Activated naive CD8-positive, alpha-beta T cell treated with anti-CD3 and anti-CD28 coated beads, Interleukin-2, amount 10 ng/mL, durations not matched to agents 7 days and 5 days (primary cell): ENCODE results near the gene RACGAP1. TPM values are rescaled to one million over a fixed set of nuclear protein-coding genes. Genes with fewer than 3 reads are reported as not detected.

Experiments used
- ATAC-seq: fragments of 150-1000 bp; cut with Tn5 transposase; one replicate; pipeline ENCODE4 v1.10.0; 2021; ENCODE audit warnings: low read depth, moderate library complexity
- POLR2A ChIA-PET: fragments of 350-600 bp; sonication (Branson Sonifier 250); formaldehyde crosslinking; loops from one replicate; lab custom pipeline; 2021; ENCODE audit warnings: antibody characterized with exemption; lab: Charles Lee
- DNase-seq: peaks from one replicate; pipeline ENCODE4 v3.0.0; 2021
- H3K27ac Mint-ChIP-seq: one replicate; pipeline ENCODE4 v1.8.0; 2022; ENCODE audit warnings: mild to moderate bottlenecking, mixed read lengths
- H3K27me3 Mint-ChIP-seq: one replicate; pipeline ENCODE4 v1.8.0; 2022; ENCODE audit warnings: mild to moderate bottlenecking, moderate library complexity, mixed read lengths
- H3K36me3 Mint-ChIP-seq: one replicate; pipeline ENCODE4 v1.8.0; 2021; ENCODE audit warnings: mild to moderate bottlenecking, mixed read lengths
- H3K4me1 Mint-ChIP-seq: one replicate; pipeline ENCODE4 v1.8.0; 2021; ENCODE audit warnings: mixed read lengths
- H3K4me3 Mint-ChIP-seq: one replicate; pipeline ENCODE4 v1.8.0; 2022; ENCODE audit warnings: mild to moderate bottlenecking, moderate library complexity, mixed read lengths
- H3K9me3 Mint-ChIP-seq: one replicate; pipeline ENCODE4 v1.8.0; 2021; ENCODE audit warnings: mixed read lengths
- total RNA-seq, 2 experiments: library from RNA; stranded (reverse); gene quantifications; one replicate each; pipeline ENCODE4 v1.2.3, GENCODE V29; 2021

The RACGAP1 gene
- total RNA-seq, 2 experiments from 2014 or later: 132 to 135 TPM

DNA sequence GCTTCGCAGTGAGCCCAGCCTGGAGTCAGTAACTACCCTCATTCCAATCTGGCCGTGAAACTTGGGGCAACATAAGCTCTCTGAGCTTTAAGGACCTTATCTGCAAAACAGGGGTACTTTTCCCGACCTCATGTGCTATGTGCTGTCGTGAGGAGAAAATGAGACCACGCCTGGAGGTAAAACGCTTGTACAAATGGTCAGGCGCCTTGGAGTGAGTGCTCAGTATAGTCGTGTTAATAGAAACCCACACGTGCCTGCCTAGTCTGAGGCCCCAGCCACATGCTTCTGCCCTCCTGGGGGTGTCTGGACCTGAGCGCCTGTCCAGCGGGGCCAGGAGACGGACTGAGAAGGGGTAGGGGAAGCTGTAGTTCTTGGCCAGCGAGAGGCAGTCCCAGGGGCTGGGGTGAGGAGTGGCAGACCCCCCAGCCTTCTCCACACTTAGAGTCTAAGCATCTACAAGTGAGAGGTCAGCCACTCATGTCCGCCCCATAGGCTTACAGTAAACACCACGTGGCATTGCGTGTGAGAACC is 58.7 kb downstream of the RACGAP1 start:
- ATAC-seq: no peak
- no peak overlapping the region for H3K27ac Mint-ChIP-seq
- peak overlapping the region; percentile 29 for H3K4me3 Mint-ChIP-seq

DNA sequence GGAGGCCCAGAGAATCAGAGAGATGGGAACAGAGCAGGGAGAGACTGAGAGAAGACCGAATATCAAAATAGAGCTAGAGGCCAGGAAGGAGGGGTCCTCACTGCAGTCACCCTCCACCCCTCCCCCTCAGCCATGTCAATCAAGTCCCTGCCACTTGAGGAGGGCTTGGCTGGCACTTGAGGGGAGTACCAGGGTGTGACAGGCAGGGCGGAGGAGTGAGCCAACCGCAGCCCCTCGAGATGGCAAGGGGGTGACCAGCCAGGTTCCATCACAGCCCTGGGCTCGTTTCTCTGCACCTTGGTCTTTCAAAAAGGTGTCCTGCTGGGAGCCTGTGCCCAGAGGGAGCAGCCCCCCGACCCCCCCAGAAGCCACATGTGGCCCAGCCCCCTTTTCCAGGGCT is 59.5 kb downstream of the RACGAP1 start:
- no peak for ATAC-seq
- no peaks in the 10 kb centered on the region for H3K36me3 Mint-ChIP-seq
- H3K27ac Mint-ChIP-seq: no peak overlapping the region
- no peak overlapping the region for H3K4me3 Mint-ChIP-seq
- peaks cover 40% of the 10 kb centered on the region for H3K27me3 Mint-ChIP-seq
- H3K9me3 Mint-ChIP-seq: no peaks in the 10 kb centered on the region
- peaks cover 3% of the 10 kb centered on the region for H3K4me1 Mint-ChIP-seq
- POLR2A ChIA-PET: no interaction called here
- peak; percentile 30 for DNase-seq

More for the DNA sequence above, 58.7 kb downstream of the RACGAP1 start:
- POLR2A ChIA-PET: interaction anchor here (0.9 to 1.4 kb wide), 3 partner anchors 90 to 118 kb away, joined by 3 to 7 read pairs (median 3); partner anchors contain the start of gene SMARCD1
- no peaks in the 10 kb centered on the region for H3K9me3 Mint-ChIP-seq
- no peaks in the 10 kb centered on the region for H3K36me3 Mint-ChIP-seq
- no peak for DNase-seq
- peaks cover 38% of the 10 kb centered on the region for H3K27me3 Mint-ChIP-seq
- H3K4me1 Mint-ChIP-seq: peaks cover 3% of the 10 kb centered on the region

DNA sequence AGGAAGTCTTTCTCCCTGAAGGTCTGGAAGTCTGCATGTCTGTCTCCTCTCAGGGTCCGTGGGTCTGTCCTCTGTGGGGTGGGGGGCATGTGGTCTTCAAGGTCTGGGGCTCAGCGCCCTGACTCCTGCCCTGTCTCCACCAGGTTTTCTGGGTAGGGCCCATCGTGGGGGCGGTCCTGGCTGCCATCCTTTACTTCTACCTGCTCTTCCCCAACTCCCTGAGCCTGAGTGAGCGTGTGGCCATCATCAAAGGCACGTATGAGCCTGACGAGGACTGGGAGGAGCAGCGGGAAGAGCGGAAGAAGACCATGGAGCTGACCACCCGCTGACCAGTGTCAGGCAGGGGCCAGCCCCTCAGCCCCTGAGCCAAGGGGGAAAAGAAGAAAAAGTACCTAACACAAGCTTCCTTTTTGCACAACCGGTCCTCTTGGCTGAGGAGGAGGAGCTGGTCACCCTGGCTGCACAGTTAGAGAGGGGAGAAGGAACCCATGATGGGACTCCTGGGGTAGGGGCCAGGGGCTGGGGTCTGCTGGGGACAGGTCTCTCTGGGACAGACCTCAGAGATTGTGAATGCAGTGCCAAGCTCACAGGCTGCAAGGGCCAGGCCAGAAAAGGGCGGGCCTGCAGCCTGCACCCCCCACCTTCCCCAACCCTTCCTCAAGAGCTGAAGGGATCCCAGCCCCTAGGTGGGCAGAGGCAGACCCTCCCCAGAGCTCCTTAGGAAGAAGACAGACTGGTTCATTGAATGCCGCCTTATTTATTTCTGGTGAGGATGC is 60.3 kb downstream of the RACGAP1 start:
- POLR2A ChIA-PET: no interaction called here
- H3K4me3 Mint-ChIP-seq: no peak overlapping the region
- H3K4me1 Mint-ChIP-seq: peaks cover 8% of the 10 kb centered on the region
- ATAC-seq: no peak
- no peak overlapping the region for H3K27ac Mint-ChIP-seq
- H3K9me3 Mint-ChIP-seq: no peaks in the 10 kb centered on the region
- no peaks in the 10 kb centered on the region for H3K36me3 Mint-ChIP-seq
- H3K27me3 Mint-ChIP-seq: peaks cover 48% of the 10 kb centered on the region
- DNase-seq: no peak

DNA sequence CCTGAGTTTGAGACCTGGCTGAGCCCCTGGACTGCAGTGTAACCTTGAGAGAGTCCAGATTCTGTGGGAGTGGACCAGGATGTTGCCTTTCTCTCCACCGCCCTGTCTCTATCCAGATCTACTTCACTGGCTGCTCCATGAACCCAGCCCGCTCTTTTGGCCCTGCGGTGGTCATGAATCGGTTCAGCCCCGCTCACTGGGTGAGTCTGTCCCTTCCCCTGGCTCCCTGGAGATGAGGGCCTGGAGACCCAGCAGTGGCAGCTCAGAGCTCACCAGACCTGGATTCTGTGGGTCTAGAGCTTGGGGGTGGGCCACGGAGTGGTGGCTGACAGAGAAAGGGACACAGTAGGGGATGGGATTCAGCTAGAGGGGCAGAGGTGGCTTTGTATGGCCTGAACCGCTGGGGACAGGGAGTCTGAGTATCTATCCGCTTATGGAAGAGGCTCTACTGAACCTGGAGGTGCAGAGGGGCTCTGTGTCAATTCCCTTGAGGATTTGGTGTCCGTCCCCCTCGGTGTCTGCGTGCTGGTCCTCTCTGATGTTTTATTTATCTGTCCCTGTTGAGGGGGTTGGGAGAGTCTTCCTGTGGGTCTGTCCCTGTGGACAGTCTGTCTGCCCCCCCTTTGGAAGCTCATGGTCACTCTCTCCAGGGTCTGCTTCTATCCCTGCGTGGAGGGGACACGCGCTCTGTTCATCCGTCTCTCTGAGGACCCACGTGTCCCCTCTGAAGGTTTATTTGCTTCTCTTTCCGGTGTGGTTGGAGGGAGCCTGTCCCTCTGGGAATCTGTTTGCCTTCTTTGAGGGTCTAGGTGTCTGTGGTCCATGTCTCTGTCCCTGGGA is 61.1 kb downstream of the RACGAP1 start:
- Mint-ChIP-seq H3K27me3 (peaks cover 56% of the 10 kb centered on the region), H3K4me3 (no peak overlapping the region)
- POLR2A ChIA-PET: no interaction called here

DNA sequence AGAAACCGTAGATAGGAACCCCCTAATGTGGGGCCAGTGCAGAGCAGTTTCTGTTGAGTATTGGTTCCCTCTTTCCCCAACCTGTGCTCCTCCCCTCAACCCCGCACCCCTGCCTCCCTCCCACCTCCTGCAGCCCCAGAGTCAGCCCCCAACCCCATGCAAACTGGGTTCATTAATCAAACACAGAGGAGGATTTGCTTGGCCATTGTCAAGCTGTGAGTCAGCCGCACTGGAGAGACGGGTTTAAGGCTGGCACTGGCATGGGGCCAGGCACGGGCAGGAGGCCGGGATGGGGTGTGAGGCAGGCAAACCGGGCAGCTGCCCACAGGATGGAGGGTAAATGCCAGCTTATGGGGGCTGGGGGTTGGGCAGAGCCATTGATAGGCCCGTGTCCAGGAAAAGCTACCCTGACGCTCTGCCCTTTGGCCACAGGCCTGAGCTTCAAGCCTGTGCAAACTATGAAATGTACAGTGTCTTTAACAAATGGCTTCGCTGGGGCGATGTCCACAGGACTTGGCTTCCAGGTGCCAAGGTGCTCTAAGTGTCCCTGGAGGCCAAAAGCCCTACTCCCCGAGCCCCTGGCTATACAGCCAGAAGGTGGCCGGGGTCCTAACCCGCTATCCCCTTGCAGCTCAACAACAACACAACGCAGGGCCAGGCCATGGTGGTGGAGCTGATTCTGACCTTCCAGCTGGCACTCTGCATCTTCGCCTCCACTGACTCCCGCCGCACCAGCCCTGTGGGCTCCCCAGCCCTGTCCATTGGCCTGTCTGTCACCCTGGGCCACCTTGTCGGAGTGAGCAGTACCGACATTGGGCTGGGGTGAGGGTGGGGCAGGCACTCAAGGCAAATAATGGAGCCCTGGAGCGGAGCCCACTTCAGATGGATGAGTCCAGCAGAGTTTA is 62.2 kb downstream of the RACGAP1 start:
- Mint-ChIP-seq H3K4me3 (no peak overlapping the region), H3K27ac (no peak overlapping the region), H3K27me3 (peaks cover 65% of the 10 kb centered on the region), H3K36me3 (no peaks in the 10 kb centered on the region), H3K4me1 (peaks cover 8% of the 10 kb centered on the region), H3K9me3 (no peaks in the 10 kb centered on the region)
- POLR2A ChIA-PET: no interaction called here
- no peak for DNase-seq
- ATAC-seq: no peak

More for the DNA sequence above, 61.1 kb downstream of the RACGAP1 start:
- no peak overlapping the region for H3K27ac Mint-ChIP-seq
- H3K9me3 Mint-ChIP-seq: no peaks in the 10 kb centered on the region
- ATAC-seq (no peak), DNase-seq (no peak)
- H3K36me3 Mint-ChIP-seq: no peaks in the 10 kb centered on the region
- H3K4me1 Mint-ChIP-seq: peaks cover 8% of the 10 kb centered on the region

DNA sequence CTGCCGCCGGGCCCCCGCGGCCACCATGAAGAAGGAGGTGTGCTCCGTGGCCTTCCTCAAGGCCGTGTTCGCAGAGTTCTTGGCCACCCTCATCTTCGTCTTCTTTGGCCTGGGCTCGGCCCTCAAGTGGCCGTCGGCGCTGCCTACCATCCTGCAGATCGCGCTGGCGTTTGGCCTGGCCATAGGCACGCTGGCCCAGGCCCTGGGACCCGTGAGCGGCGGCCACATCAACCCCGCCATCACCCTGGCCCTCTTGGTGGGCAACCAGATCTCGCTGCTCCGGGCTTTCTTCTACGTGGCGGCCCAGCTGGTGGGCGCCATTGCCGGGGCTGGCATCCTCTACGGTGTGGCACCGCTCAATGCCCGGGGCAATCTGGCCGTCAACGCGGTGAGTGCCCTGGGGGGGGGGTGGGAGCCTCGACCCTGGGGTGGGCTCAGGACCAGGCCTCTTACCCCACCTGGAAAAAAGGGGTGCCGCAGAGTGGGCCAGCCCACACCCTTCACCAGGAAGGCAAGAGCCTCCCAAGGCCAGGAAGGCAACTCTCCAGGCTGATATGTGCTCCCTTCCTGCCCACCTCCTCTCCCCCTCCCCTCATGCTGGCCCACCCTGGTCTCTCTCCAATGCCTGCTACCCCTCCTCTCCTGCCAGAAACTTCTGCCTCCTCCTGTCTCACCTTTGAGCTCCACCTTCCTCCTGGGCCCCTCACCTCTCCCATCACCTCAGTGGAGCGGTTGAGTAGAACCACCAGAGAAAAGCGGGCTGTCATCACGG is 63.1 kb downstream of the RACGAP1 start:
- no peak for DNase-seq
- H3K4me3 Mint-ChIP-seq: no peak overlapping the region

DNA sequence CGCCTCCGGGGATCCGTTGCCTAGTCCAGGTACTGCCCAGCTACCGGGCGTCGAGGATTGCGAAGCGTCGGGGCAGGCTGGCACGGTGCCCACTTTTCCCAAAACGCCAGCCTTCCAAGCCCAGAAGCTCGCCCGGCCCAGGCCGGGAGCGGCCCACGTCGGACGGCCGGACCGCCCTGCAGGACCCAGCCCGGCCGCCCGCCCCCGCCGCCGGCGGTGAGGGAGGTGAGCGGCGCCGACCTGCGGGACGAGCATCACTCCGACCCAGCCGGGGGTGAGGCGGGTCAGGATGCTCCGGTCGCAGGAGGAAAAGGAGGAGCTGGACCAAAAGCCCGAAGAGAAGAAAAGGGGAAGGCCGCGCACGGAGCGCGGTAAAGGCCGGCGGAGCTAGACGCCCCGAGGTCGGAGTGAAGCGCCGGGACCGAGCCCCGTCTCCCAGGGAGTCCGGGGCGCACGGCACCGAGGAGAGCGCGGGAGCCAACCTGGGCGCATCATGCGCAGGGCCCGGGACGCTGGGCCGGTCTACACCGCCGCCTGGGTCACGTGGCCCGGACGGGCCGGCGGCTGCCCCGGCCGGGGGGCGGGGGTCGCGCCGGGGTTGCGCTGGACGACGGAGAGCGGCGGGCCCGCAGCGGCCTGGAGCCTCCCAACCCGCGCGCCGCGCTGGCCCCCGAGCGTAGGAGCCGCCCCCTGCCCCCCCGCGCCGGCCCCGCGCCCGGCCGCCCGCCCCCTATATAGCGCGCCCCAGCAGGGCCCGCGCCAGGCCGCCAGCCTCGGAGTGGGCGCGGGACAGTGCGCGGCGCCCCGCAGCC is 64.0 kb downstream of the RACGAP1 start, which contains the start of gene AQP5:
Gene AQP5 (plus strand): TSS at position 762 of the 812 bp plus-strand sequence. CDS start 146 bp downstream, outside the sequence.
- Mint-ChIP-seq H3K4me1 (peaks cover 4% of the 10 kb centered on the region), H3K9me3 (no peaks in the 10 kb centered on the region), H3K4me3 (peak within 1 kb of the TSS; percentile 5), H3K36me3 (no peaks in the 10 kb centered on the region), H3K27me3 (peaks cover 78% of the 10 kb centered on the region), H3K27ac (no peak within 1 kb of the TSS)
- DNase-seq (no peak), ATAC-seq (no peak)
- POLR2A ChIA-PET: interaction anchor here (0.5 kb wide), 1 partner anchor 383 kb away, joined by 5 read pairs; no protein-coding TSS in a partner anchor

More for the DNA sequence above, 63.1 kb downstream of the RACGAP1 start:
- Mint-ChIP-seq H3K9me3 (no peaks in the 10 kb centered on the region), H3K4me1 (peaks cover 7% of the 10 kb centered on the region), H3K27me3 (peaks cover 73% of the 10 kb centered on the region), H3K36me3 (no peaks in the 10 kb centered on the region), H3K27ac (no peak overlapping the region)
- POLR2A ChIA-PET: interaction anchor here (0.5 kb wide), 1 partner anchor 382 kb away, joined by 5 read pairs; no protein-coding TSS in a partner anchor
- no peak for ATAC-seq

DNA sequence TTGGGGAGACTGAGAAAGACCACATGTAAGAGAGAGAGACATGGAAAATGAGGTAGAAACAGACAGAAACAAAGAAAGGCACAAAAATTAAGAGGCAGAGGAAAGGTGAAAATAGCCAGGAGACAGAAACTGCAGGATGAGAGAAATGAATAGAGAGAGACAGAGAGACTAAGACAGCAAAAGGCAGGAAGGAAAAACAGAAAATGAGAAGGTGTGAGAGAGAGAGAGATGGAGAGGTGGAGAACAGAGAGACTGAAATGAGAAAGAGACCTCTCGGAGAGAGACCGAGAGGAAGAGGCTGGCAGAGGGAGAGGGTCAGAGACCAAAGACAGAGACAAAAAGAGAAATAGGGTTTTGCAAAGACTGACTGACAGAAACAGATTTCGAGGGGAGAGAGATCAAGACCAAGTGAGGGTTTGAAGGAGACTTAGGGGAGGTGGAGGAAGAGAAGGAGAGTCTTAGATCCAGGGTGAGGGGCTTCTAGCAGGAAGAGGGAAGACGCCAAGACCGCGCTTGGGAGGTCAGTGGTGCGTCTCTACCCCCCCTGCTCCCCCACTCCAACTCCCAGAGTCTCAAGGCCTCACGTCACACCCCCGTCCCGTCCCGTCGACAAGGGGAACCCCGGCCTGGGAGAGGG is 64.7 kb downstream of the RACGAP1 start:
- DNase-seq (no peak), ATAC-seq (no peak)
- Mint-ChIP-seq H3K36me3 (no peaks in the 10 kb centered on the region), H3K27me3 (peaks cover 79% of the 10 kb centered on the region), H3K4me3 (peak overlapping the region; percentile 5), H3K27ac (no peak overlapping the region), H3K9me3 (no peaks in the 10 kb centered on the region), H3K4me1 (peaks cover 4% of the 10 kb centered on the region)
- POLR2A ChIA-PET: no interaction called here

DNA sequence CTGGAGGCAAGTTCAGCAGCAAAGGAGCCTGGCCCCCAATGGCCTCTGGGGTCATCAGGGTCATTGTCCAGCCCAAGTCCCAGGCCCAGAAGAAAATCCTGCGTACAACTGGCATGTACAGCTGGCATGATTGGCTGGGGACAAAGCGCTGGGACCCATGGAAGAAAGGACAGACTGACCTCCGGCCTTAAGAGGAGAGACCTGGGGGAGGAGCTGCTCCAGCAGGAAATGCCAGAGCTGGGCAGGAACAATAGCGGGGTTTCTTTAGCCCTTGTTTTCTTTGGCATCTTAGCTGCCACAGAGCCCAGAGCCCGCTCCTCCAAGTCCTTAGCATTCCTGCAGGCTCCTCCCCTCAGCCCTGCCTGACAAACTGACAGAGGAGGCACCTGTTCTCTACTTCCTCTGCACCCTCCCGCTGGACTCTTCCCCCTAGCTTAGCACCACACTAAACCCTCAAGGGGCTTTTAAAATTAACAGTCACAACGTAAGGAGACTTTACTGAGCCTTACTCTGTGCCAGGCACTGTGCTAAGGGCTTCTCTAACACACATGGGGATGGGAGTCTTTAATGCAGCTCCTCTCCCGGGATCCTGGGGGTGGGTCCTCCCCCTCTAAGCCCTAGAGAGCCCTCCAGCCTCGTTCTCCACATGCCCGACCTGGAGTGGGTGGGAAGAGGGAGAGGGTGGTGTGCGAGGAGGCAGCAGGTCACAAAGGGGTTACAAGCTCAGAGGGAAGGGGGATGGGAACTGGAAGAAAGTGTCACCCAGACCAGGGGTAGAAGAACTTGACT is 65.4 kb downstream of the RACGAP1 start:
- Mint-ChIP-seq H3K4me3 (no peak overlapping the region), H3K36me3 (no peaks in the 10 kb centered on the region), H3K27me3 (peaks cover 81% of the 10 kb centered on the region), H3K9me3 (no peaks in the 10 kb centered on the region), H3K27ac (no peak overlapping the region), H3K4me1 (peaks cover 4% of the 10 kb centered on the region)
- POLR2A ChIA-PET: no interaction called here
- DNase-seq (no peak), ATAC-seq (no peak)

DNA sequence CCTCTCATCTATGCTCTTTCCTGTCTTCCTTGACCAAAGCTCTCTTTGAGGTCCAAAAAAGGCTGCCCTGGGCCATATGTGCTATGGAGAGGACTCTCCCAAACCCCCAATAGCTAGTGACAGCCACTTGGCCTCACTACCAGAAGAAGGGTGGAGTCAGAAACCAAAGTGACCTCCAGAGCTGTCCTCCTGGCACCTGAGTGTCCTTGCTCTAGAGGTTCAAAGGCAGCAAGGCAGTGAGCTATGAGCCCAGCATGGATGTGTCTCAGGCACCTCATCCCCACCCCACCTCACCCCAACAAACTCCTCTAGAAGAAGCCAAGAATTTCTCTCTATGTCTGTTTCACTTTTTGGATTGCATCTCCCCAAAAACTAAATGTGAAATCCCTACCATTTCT is 67.7 kb downstream of the RACGAP1 start:
- peaks cover 4% of the 10 kb centered on the region for H3K4me1 Mint-ChIP-seq
- H3K36me3 Mint-ChIP-seq: no peaks in the 10 kb centered on the region
- no peak for ATAC-seq
- H3K27ac Mint-ChIP-seq: no peak overlapping the region
- DNase-seq: no peak
- POLR2A ChIA-PET: no interaction called here
- H3K4me3 Mint-ChIP-seq: no peak overlapping the region
- peaks cover 82% of the 10 kb centered on the region for H3K27me3 Mint-ChIP-seq
- no peaks in the 10 kb centered on the region for H3K9me3 Mint-ChIP-seq
